Hepatocyte (in vitro differentiated cells): ENCODE measurements around the gene TSPAN31.

ENCODE experiments used
- EZH2 ChIP-seq: fragments of 200-600 bp; sonication (generic); IDR thresholded peaks from 2 replicates; pipeline ENCODE4 v1.6.1; 2016; ENCODE audit warnings: antibody characterized with exemption, mild to moderate bottlenecking, borderline replicate concordance
- EZH2phosphoT487 ChIP-seq: fragments of 200-600 bp; sonication (generic); IDR thresholded peaks from one replicate; pipeline ENCODE4 v1.6.1; 2018; ENCODE audit warnings: antibody characterized with exemption, mild to moderate bottlenecking, low read depth, moderate library complexity; ENCODE audit not compliant: unreplicated experiment, severe bottlenecking
- TF ChIP-seq, protein P1 (sequence below): fragments of 200-600 bp; sonication (generic); IDR thresholded peaks from 2 replicates; pipeline ENCODE4 v1.5.1; 2016; ENCODE audit warnings: antibody characterized with exemption, mild to moderate bottlenecking; ENCODE audit not compliant: poor library complexity

DNA sequence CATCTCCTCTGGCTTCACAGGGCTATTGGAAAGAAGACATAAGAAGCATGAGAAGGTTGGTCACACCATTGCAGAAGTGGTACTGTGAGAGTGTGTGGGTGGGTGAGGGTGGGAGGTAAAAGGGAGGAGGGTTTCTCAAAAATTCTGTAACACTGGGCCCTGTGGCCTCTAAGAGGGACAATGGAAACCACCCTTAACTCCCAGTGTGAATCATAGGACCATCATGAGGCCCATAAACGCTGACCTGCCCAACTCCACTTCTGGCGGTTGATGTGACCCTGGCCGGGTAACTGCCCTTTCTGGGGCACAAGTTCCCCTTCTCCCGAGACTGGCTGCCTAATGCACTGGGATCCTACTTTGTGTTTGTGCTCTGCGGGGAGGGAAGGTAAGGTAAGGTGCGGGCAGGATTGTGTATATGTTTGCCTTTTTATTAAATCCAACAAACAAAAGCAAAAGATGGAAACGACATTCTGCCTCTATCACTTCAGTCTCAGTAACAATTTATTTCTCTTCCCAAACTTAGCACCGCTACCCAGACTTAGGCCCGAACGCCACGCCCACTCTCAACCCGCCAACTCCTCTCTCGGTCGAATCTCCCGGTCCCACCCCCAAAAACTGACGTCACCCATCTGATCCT, 26.5 kb downstream of the TSPAN31 start:
- TF ChIP-seq, protein P1, sequence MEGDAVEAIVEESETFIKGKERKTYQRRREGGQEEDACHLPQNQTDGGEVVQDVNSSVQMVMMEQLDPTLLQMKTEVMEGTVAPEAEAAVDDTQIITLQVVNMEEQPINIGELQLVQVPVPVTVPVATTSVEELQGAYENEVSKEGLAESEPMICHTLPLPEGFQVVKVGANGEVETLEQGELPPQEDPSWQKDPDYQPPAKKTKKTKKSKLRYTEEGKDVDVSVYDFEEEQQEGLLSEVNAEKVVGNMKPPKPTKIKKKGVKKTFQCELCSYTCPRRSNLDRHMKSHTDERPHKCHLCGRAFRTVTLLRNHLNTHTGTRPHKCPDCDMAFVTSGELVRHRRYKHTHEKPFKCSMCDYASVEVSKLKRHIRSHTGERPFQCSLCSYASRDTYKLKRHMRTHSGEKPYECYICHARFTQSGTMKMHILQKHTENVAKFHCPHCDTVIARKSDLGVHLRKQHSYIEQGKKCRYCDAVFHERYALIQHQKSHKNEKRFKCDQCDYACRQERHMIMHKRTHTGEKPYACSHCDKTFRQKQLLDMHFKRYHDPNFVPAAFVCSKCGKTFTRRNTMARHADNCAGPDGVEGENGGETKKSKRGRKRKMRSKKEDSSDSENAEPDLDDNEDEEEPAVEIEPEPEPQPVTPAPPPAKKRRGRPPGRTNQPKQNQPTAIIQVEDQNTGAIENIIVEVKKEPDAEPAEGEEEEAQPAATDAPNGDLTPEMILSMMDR = no peak
- TF ChIP-seq EZH2phosphoT487 = no peak
- no peak for TF ChIP-seq EZH2
